Lung (tissue), 12 donors: Measurements from ENCODE around the gene GALNT12. TPM values are rescaled to one million over a fixed set of nuclear protein-coding genes. Genes with fewer than 3 reads are reported as not detected.

ENCODE experiments used
- ATAC-seq: fragments of 200-7000 bp; cut with Tn5 transposase; one replicate; pipeline ENCODE4 v1.9.1; 2020; ENCODE audit warnings: moderate number of reproducible peaks; ENCODE audit not compliant: insufficient read depth, low FRiP score
- DNase-seq, 3 donors: peaks; one replicate each; pipeline ENCODE4 v3.0.0-alpha.2; 2013 to 2017
- H3K27ac ChIP-seq, 2 donors: one replicate each; pipeline ENCODE4 v1.5.1; 2013; ENCODE audit warnings: mild to moderate bottlenecking in 2 of 2, moderate library complexity in 2 of 2, control low read depth in 1 of 2, inconsistent platforms in 1 of 2, low read depth in 1 of 2, low read length in 1 of 2
- H3K27me3 ChIP-seq, 3 donors: one replicate each; pipeline ENCODE4 v1.5.1; 2013; ENCODE audit warnings: low read length in 2 of 3; ENCODE audit not compliant: control insufficient read depth in 3 of 3, insufficient read depth in 3 of 3
- H3K36me3 ChIP-seq, 4 donors: one replicate each; pipeline ENCODE4 v1.5.1; 2013; ENCODE audit warnings: low read length in 4 of 4, mild to moderate bottlenecking in 1 of 4, moderate library complexity in 1 of 4; ENCODE audit not compliant: control insufficient read depth in 4 of 4, insufficient read depth in 4 of 4
- H3K4me1 ChIP-seq, 5 donors: one replicate each; pipeline ENCODE4 v1.5.1; 2013; ENCODE audit warnings: low read length in 5 of 5, mild to moderate bottlenecking in 2 of 5, moderate library complexity in 1 of 5; ENCODE audit not compliant: control insufficient read depth in 5 of 5, insufficient read depth in 5 of 5
- H3K4me3 ChIP-seq: one replicate; pipeline ENCODE4 v1.5.1; 2013; ENCODE audit warnings: mild to moderate bottlenecking, control low read depth, moderate library complexity
- H3K9ac ChIP-seq, 2 donors: one replicate each; pipeline ENCODE4 v1.5.1; 2013; ENCODE audit warnings: low read length in 2 of 2, control low read depth in 1 of 2; ENCODE audit not compliant: insufficient read depth in 1 of 2
- H3K9me3 ChIP-seq, 4 donors: one replicate each; pipeline ENCODE4 v1.5.1; 2013; ENCODE audit warnings: low read length in 3 of 4, mild to moderate bottlenecking in 1 of 4, moderate library complexity in 1 of 4; ENCODE audit not compliant: control insufficient read depth in 4 of 4, insufficient read depth in 3 of 4
- WGBS, 2 donors: extraction: QIAGEN DNeasy Blood & Tissue Kit; methylation state at CpG; one replicate each; pipeline ENCODE4 v1.1.7; 2013; 5-methylcytosine and 5-hydroxymethylcytosine counted together
- polyA plus RNA-seq, 2 donors: library from polyadenylated mRNA; stranded (reverse); fragments of 200-250 nt; gene quantifications; one replicate each; pipeline ENCODE4 v1.2.1, GENCODE V29; 2013
- total RNA-seq, 2 donors: library from RNA; depleted of rRNA in 1 of 2; stranded (reverse); fragments of >200 nt in 1 of 2; gene quantifications; one replicate each; pipeline ENCODE4 v1.2.1, GENCODE V29; 2014 to 2021
- TF ChIP-seq, protein P1 (sequence below): IDR thresholded peaks from 2 replicates; pipeline ENCODE4 v1.5.1; 2012; ENCODE audit warnings: mild to moderate bottlenecking; ENCODE audit errors: control extremely low read depth, extremely low read depth
- donor health status: control.
- donor health status: control.
- donor health status: Bipolar disorder and iron deficiency.
- donor health status: healthy.
- donor health status: DM: yes; HTN: yes; CAD: no.

The GALNT12 gene
- total and polyA plus RNA-seq, 4 donors: 7.9 to 35.0 (median 20.1) TPM

DNA sequence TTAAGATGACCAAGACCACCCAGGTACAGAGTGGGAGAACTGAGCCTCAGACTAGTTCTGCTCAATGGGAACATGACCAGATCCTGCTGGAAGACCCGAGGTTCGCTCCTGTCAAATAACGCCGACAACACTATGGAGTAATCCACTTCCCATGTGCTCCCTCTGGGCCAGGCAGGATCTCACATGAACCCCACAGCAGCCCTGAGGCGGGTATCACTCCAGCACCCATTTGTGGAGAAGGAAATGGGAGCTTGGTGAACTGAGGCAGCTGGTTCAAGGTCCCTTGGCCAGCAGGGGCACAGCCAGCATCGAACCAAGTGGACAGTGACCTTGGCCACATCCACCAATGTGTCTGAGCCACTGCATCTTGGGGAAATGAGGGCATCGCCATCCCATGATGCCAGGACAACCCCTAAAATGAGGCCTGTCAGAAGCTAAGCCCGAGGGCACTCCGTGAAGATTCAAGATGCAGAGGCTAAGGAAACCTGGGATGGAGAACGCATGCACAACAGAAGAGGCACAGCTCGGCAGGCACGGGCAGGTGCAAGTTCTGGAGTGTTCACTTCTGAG lies 19.6 kb upstream of the GALNT12 start:
- Histone ChIP-seq H3K9me3 (no peaks in the 10 kb centered on the region), H3K27ac (no peak overlapping the region), H3K27me3 (no peaks in the 10 kb centered on the region), H3K4me1 (peaks cover 0 to 8% (median 4%) of the 10 kb centered on the region in 5 donors), H3K9ac (no peak overlapping the region), H3K36me3 (peaks cover 0 to 15% (median 5%) of the 10 kb centered on the region in 4 donors), H3K4me3 (no peak overlapping the region)
- ATAC-seq (no peak), DNase-seq (no peak)
- TF ChIP-seq, protein P1, sequence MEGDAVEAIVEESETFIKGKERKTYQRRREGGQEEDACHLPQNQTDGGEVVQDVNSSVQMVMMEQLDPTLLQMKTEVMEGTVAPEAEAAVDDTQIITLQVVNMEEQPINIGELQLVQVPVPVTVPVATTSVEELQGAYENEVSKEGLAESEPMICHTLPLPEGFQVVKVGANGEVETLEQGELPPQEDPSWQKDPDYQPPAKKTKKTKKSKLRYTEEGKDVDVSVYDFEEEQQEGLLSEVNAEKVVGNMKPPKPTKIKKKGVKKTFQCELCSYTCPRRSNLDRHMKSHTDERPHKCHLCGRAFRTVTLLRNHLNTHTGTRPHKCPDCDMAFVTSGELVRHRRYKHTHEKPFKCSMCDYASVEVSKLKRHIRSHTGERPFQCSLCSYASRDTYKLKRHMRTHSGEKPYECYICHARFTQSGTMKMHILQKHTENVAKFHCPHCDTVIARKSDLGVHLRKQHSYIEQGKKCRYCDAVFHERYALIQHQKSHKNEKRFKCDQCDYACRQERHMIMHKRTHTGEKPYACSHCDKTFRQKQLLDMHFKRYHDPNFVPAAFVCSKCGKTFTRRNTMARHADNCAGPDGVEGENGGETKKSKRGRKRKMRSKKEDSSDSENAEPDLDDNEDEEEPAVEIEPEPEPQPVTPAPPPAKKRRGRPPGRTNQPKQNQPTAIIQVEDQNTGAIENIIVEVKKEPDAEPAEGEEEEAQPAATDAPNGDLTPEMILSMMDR: no peak
- WGBS, 2 donors: 94 to 96% methylated on average over 12 of the region's 12 CpGs

DNA sequence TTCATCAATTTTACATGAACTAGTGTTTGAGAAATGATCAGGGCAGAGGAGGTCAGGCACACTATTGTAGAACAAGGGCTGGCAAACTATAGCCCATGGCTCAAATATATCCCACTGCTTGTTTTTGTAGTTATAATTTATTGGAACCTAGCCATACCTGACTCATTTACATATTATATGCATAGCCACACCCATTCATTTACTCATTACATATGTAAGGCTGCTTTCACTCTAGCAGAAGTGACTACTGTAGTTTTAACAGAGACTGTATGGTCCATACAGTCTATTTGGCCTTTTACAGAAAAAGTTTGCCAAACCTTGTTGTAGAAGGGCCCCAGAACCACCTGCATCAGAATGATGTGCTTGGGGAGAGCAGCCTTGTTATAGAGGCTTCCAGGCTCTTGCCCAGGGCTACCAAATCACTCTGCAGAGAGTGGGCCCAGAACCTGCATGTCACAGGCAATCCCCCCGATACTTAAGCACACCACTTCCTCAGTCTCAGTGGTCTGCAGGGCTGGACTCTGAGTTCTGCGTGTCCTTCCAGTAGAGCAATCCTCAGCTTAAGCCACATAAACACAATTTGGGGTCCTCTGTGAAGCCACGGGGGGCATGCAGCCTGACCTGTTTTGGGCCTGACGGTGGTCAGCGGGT lies 17.9 kb upstream of the GALNT12 start:
- no peak overlapping the region for H3K4me3 ChIP-seq
- WGBS, 2 donors: 95 to 98% methylated on average over 5 of the region's 5 CpGs
- TF ChIP-seq, protein P1: no peak
- peaks cover 0 to 10% (median 2%) of the 10 kb centered on the region in 4 donors for H3K36me3 ChIP-seq
- no peaks in the 10 kb centered on the region for H3K27me3 ChIP-seq
- H3K4me1 ChIP-seq: peaks cover 0 to 8% (median 4%) of the 10 kb centered on the region in 5 donors
- no peak overlapping the region for H3K9ac ChIP-seq
- DNase-seq (no peak), ATAC-seq (no peak)
- no peak overlapping the region for H3K27ac ChIP-seq
- H3K9me3 ChIP-seq: no peaks in the 10 kb centered on the region

DNA sequence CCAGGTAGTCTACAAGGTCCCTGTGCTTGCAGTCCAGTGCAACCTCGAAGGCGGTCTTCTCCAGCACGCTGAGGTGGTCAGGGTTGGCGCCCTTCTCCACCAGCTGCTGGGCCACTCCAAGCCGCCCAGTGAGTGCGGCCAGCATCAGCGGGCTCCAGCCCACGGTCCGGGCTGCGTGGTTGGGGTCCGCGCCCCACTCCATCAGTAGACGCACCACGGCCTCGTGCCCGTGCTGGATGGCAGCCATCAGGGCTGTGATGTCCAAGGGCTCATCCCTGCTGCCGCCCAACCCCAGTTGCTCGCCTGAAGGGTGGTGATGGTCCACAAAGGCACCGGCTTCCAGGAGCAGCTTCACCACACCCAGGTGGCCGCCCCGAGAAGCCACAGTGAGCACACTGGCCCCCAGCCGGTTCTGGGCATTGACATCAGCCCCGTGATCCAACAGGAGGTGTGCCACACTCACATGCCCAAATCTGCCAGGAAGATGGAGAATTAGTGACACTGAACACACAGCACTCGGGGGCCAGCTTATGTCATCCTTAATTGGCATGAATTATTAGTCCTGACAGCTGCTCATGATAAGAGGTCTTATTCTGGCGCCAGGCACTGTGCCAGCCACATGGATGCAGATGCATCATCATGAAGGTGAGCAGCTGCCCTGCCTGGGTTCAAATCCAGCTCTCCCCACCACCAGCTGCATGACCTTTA lies 17.2 kb upstream of the GALNT12 start:
- TF ChIP-seq, protein P1: no peak

More for the DNA sequence above, 17.2 kb upstream of the GALNT12 start:
- H3K27me3 ChIP-seq: no peaks in the 10 kb centered on the region
- WGBS, 2 donors: 92% methylated on average over 24 to 25 of the region's 25 CpGs
- no peaks in the 10 kb centered on the region for H3K9me3 ChIP-seq
- no peak overlapping the region for H3K27ac ChIP-seq
- peaks cover 0 to 10% (median 2%) of the 10 kb centered on the region in 4 donors for H3K36me3 ChIP-seq
- H3K9ac ChIP-seq: no peak overlapping the region
- DNase-seq (no peak), ATAC-seq (no peak)
- no peak overlapping the region for H3K4me3 ChIP-seq
- peaks cover 0 to 14% (median 7%) of the 10 kb centered on the region in 5 donors for H3K4me1 ChIP-seq
